H1 (cell line): ENCODE measurements around the gene TMEM107. TPM values are rescaled to one million over a fixed set of nuclear protein-coding genes. Genes with fewer than 3 reads are reported as not detected.

Source experiments
- ATF3 ChIP-seq: IDR thresholded peaks from 2 replicates; pipeline ENCODE4 v1.6.1; 2011; ENCODE audit warnings: low read depth, mild to moderate bottlenecking, low read length; ENCODE audit not compliant: insufficient read depth
- BACH1 ChIP-seq: IDR thresholded peaks from 2 replicates; pipeline ENCODE4 v1.6.1; 2012; ENCODE audit warnings: low read length, improper control_type of control experiment
- CEBPB ChIP-seq: IDR thresholded peaks from 2 replicates; pipeline ENCODE4 v1.6.1; 2012; ENCODE audit warnings: low read depth, low read length
- EGR1 ChIP-seq: IDR thresholded peaks from 2 replicates; pipeline ENCODE4 v1.6.1; 2011; ENCODE audit warnings: low read depth, low read length, borderline replicate concordance
- FOSL1 ChIP-seq: IDR thresholded peaks from 2 replicates; pipeline ENCODE4 v1.6.1; 2011; ENCODE audit warnings: mild to moderate bottlenecking, low read depth, low read length, moderate library complexity; ENCODE audit not compliant: insufficient read depth
- GTF2F1 ChIP-seq: IDR thresholded peaks from 2 replicates; pipeline ENCODE4 v1.6.1; 2012; ENCODE audit warnings: low read depth, low read length, improper control_type of control experiment, borderline replicate concordance
- HDAC6 ChIP-seq: IDR thresholded peaks from one replicate; pipeline ENCODE4 v1.7.1; 2012; ENCODE audit warnings: low read depth, mild to moderate bottlenecking, inconsistent platforms, low read length, moderate library complexity
- JUN ChIP-seq: IDR thresholded peaks from 2 replicates; pipeline ENCODE4 v1.6.1; 2011; ENCODE audit warnings: low read depth, mild to moderate bottlenecking, improper control_type of control experiment, low read length
- KDM5A ChIP-seq: fragments of 200-600 bp; IDR thresholded peaks from 2 replicates; pipeline ENCODE4 v1.7.1; 2012; ENCODE audit warnings: mild to moderate bottlenecking, low read length, inconsistent platforms, mixed read lengths
- MAFK ChIP-seq: IDR thresholded peaks from 2 replicates; pipeline ENCODE4 v1.6.1; 2012; ENCODE audit warnings: low read depth, mild to moderate bottlenecking, improper control_type of control experiment, low read length
- PHF8 ChIP-seq: fragments of 200-600 bp; sonication (generic); conservative IDR thresholded peaks from 2 replicates; pipeline ENCODE4 v1.7.1; 2012; ENCODE audit warnings: low read depth, mild to moderate bottlenecking, inconsistent platforms, low read length, moderate library complexity
- RBBP5 ChIP-seq: IDR thresholded peaks from 2 replicates; pipeline ENCODE4 v1.7.1; 2012; ENCODE audit warnings: low read depth, mild to moderate bottlenecking, inconsistent platforms, low read length, moderate library complexity, borderline replicate concordance
- RNF2 ChIP-seq: fragments of 200-900, 300-1000 bp; sonication (generic); IDR thresholded peaks from 2 replicates; pipeline ENCODE4 v1.7.1; 2016; ENCODE audit warnings: borderline replicate concordance, low read depth, mild to moderate bottlenecking, antibody characterized with exemption, low read length; ENCODE audit not compliant: poor library complexity, severe bottlenecking; ENCODE audit errors: missing control alignments
- RXRA ChIP-seq: IDR thresholded peaks from 2 replicates; pipeline ENCODE4 v1.6.1; 2011; ENCODE audit warnings: low read depth, mild to moderate bottlenecking, low read length, moderate library complexity; ENCODE audit not compliant: insufficient read depth
- SAP30 ChIP-seq: fragments of 300-600 bp; sonication (generic); IDR thresholded peaks from 2 replicates; pipeline ENCODE4 v1.7.1; 2012; ENCODE audit warnings: low read length, moderate library complexity, mild to moderate bottlenecking, inconsistent platforms; ENCODE audit not compliant: insufficient read depth, insufficient replicate concordance
- SIRT6 ChIP-seq: IDR thresholded peaks from one replicate; pipeline ENCODE4 v1.7.1; 2012; ENCODE audit warnings: low read length, inconsistent platforms
- SP1 ChIP-seq: IDR thresholded peaks from 2 replicates; pipeline ENCODE4 v1.6.1; 2011; ENCODE audit warnings: low read depth, low read length
- SP2 ChIP-seq: IDR thresholded peaks from 2 replicates; pipeline ENCODE4 v1.6.1; 2012; ENCODE audit warnings: mild to moderate bottlenecking, low read length, inconsistent platforms
- SRF ChIP-seq: IDR thresholded peaks from 2 replicates; pipeline ENCODE4 v1.6.1; 2011; ENCODE audit warnings: mild to moderate bottlenecking, low read depth, low read length, moderate library complexity
- SUZ12 ChIP-seq: fragments of 200-600 bp; sonication (generic); IDR thresholded peaks from 2 replicates; pipeline ENCODE4 v1.6.1; 2012; ENCODE audit warnings: mild to moderate bottlenecking, inconsistent platforms, low read length, moderate library complexity, mixed read lengths
- TCF12 ChIP-seq: IDR thresholded peaks from 2 replicates; pipeline ENCODE4 v1.6.1; 2011; ENCODE audit warnings: low read depth, mild to moderate bottlenecking, low read length
- YY1 ChIP-seq: IDR thresholded peaks from 2 replicates; pipeline ENCODE4 v1.6.1; 2011; ENCODE audit warnings: low read depth, mild to moderate bottlenecking, low read length
- ZNF274 ChIP-seq: IDR thresholded peaks from 2 replicates; pipeline ENCODE4 v1.7.0; 2012; ENCODE audit warnings: low read length, borderline replicate concordance; ENCODE audit errors: extremely low read depth
- polyA plus RNA-seq, 7 experiments: library from polyadenylated mRNA; depleted of rRNA in 3 of 7; stranded (reverse) in 5 of 7; unstranded in 2 of 7; fragments of >200 nt in 5 of 7; fragments of 200-250 nt in 2 of 7; gene quantifications; 1 replicate in 5 of 7; 2 replicates in 1 of 7; 4 replicates in 1 of 7; pipeline versions ENCODE4 v1.2.1 to v1.2.3, GENCODE V29; 2011 to 2013; ENCODE audit warnings: missing spikeins in 2 of 7, mixed read lengths in 2 of 7
- total RNA-seq: library from RNA; stranded (reverse); fragmentation: NEBNext Ultra II Directional; extraction: Animal tissue kit (Norgen Biotek cat#: 25700); gene quantifications from 2 replicates; pipeline ENCODE4 v1.2.1, GENCODE V29; 2021
- TF ChIP-seq, protein P1 (sequence below): IDR thresholded peaks from 2 replicates; pipeline ENCODE4 v1.6.1; 2012; ENCODE audit warnings: inconsistent platforms

Gene TMEM107
- total and polyA plus RNA-seq, 2 of the 8 experiments (the other 6 are each of a cell fraction or from before 2014, with no cell fraction given): 17.3 to 21.5 TPM

GRCh38 chr17:8162233-8162996 lies 13.8 kb downstream of the TMEM107 start, which contains the start of gene VAMP2 (continued):
- TF ChIP-seq ATF3 (no peak), GTF2F1 (no peak), PHF8 (peak; percentile 74), JUN (0 out of 2 replicates have a peak, but pooled peaks have one; percentile 14), SRF (no peak), BACH1 (no peak), TCF12 (no peak), FOSL1 (no peak), SIRT6 (no peak), HDAC6 (no peak), SAP30 (no peak), CEBPB (no peak), SUZ12 (no peak), SP2 (no peak), YY1 (peak; percentile 94), RXRA (no peak), ZNF274 (no peak), EGR1 (no peak), KDM5A (no peak), RNF2 (no peak), SP1 (no peak), MAFK (no peak), RBBP5 (peak; percentile 74; the same call in 1 of the 2 replicates)
- TF ChIP-seq, protein P1, sequence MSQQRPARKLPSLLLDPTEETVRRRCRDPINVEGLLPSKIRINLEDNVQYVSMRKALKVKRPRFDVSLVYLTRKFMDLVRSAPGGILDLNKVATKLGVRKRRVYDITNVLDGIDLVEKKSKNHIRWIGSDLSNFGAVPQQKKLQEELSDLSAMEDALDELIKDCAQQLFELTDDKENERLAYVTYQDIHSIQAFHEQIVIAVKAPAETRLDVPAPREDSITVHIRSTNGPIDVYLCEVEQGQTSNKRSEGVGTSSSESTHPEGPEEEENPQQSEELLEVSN: no peak
